Astrocyte (in vitro differentiated cells and primary cell): ENCODE measurements around the gene EIF4B.

ENCODE experiments used
- EZH2 ChIP-seq: IDR thresholded peaks from 2 replicates; pipeline ENCODE4 v1.6.1; 2012; ENCODE audit warnings: mild to moderate bottlenecking, low read length, inconsistent platforms; ENCODE audit not compliant: insufficient read depth
- TF ChIP-seq, protein P1 (sequence below): IDR thresholded peaks from 2 replicates; pipeline ENCODE4 v1.5.1; 2011; ENCODE audit warnings: low read depth, mild to moderate bottlenecking, inconsistent platforms, low read length, moderate library complexity; ENCODE audit not compliant: insufficient read depth

DNA sequence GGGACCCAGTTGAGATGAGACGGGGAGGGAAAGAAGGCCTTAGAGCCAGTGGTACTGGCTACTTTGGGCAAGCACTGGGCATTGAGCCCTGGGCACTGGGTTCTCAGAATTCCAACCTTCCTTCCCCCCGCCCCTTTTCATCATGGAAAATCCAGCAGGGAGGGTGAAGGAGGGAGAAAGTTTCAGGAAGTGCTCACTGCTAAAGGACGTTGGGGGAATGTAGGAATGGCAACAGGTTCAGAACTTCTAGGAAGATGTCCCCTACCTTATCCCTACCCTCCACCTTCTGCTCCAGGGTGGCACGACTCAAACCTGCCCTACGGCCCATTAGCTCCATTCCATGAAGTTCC is 39.4 kb downstream of the EIF4B start:
- TF ChIP-seq, protein P1, sequence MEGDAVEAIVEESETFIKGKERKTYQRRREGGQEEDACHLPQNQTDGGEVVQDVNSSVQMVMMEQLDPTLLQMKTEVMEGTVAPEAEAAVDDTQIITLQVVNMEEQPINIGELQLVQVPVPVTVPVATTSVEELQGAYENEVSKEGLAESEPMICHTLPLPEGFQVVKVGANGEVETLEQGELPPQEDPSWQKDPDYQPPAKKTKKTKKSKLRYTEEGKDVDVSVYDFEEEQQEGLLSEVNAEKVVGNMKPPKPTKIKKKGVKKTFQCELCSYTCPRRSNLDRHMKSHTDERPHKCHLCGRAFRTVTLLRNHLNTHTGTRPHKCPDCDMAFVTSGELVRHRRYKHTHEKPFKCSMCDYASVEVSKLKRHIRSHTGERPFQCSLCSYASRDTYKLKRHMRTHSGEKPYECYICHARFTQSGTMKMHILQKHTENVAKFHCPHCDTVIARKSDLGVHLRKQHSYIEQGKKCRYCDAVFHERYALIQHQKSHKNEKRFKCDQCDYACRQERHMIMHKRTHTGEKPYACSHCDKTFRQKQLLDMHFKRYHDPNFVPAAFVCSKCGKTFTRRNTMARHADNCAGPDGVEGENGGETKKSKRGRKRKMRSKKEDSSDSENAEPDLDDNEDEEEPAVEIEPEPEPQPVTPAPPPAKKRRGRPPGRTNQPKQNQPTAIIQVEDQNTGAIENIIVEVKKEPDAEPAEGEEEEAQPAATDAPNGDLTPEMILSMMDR, result no peak
- no peak for TF ChIP-seq EZH2
